H1 (cell line): Measurements from ENCODE around the gene MBD3L3. TPM values are rescaled to one million over a fixed set of nuclear protein-coding genes. Genes with fewer than 3 reads are reported as not detected.
"Not testable (repeated sequence)": the region's sequence is repeated elsewhere in the genome, so short reads cannot be mapped to it uniquely, and the experiment has no call there.

Experiments used
- CTCF ChIA-PET: fragments of 300-600 bp; sonication (Branson Sonifier 250); formaldehyde crosslinking; loops from one replicate; lab custom pipeline; 2021; ENCODE audit not compliant: partially characterized antibody; lab: Charles Lee
- POLR2A ChIA-PET: fragments of 300-600 bp; sonication (Branson Sonifier 250); formaldehyde crosslinking; loops from one replicate; lab custom pipeline; 2021; ENCODE audit warnings: inconsistent platforms; ENCODE audit not compliant: partially characterized antibody; lab: Charles Lee
- DNase-seq, 2 experiments: peaks; one replicate each; pipeline versions ENCODE4 v3.0.0 to v3.0.0-alpha.2; 2010 to 2022; ENCODE audit warnings: low spot score in 2 of 2, low read depth in 1 of 2, mixed read lengths in 1 of 2
- FAIRE-seq: peaks from 2 replicates; lab custom pipeline; 2011; peaks lifted over from hg19 to GRCh38; lab: Jason Lieb, UNC
- H2AFZ ChIP-seq: 2 replicates; pipeline ENCODE4 v1.8.1; 2012; ENCODE audit warnings: low read length, inconsistent platforms
- H2AK5ac ChIP-seq: 2 replicates; pipeline ENCODE4 v1.6.1; 2013; ENCODE audit warnings: low read depth, low read length
- H2BK120ac ChIP-seq: replicated peaks from 2 replicates; pipeline ENCODE3; 2013; ENCODE audit warnings: low read depth, low read length, inconsistent platforms
- H2BK12ac ChIP-seq: 2 replicates; pipeline ENCODE4 v1.6.1; 2013; ENCODE audit warnings: low read depth, low read length
- H2BK15ac ChIP-seq: 2 replicates; pipeline ENCODE4 v1.6.1; 2013; ENCODE audit warnings: low read length
- H2BK20ac ChIP-seq: 2 replicates; pipeline ENCODE4 v1.6.1; 2013; ENCODE audit warnings: low read length
- H2BK5ac ChIP-seq: 2 replicates; pipeline ENCODE4 v1.6.1; 2013; ENCODE audit warnings: low read depth, low read length
- H3K14ac ChIP-seq: 2 replicates; pipeline ENCODE4 v1.6.1; 2013; ENCODE audit warnings: inconsistent platforms; ENCODE audit not compliant: insufficient read length
- H3K18ac ChIP-seq: 2 replicates; pipeline ENCODE4 v1.6.1; 2013; ENCODE audit warnings: low read length; ENCODE audit errors: extremely low read depth
- H3K23ac ChIP-seq: 2 replicates; pipeline ENCODE4 v1.6.1; 2013; ENCODE audit warnings: inconsistent platforms; ENCODE audit not compliant: insufficient read length
- H3K23me2 ChIP-seq: 2 replicates; pipeline ENCODE4 v1.6.1; 2013; ENCODE audit warnings: low read depth, low read length
- H3K27ac ChIP-seq: 2 replicates; pipeline ENCODE4 v1.6.1; 2011; ENCODE audit warnings: low read depth, low read length, inconsistent platforms
- H3K27me3 ChIP-seq, 4 experiments: replicated peaks in 1 of 4; 1 replicate in 1 of 4; 2 replicates in 3 of 4; pipeline versions ENCODE4 v1.6.1 to v1.8.1; 2011 to 2013; ENCODE audit warnings: low read length in 3 of 4, mild to moderate bottlenecking in 3 of 4, inconsistent platforms in 2 of 4, mixed read lengths in 2 of 4, moderate library complexity in 1 of 4; ENCODE audit not compliant: control insufficient read depth in 3 of 4, insufficient read depth in 3 of 4; ENCODE audit errors: extremely low read depth in 1 of 4
- H3K36me3 ChIP-seq, 4 experiments: 2 replicates each; pipeline versions ENCODE4 v1.6.1 to v1.8.1; 2011 to 2013; ENCODE audit warnings: mild to moderate bottlenecking in 4 of 4, low read length in 3 of 4, moderate library complexity in 2 of 4, control low read depth in 1 of 4, inconsistent platforms in 1 of 4; ENCODE audit not compliant: insufficient read depth in 4 of 4, control insufficient read depth in 2 of 4
- H3K4ac ChIP-seq: replicated peaks from 2 replicates; pipeline ENCODE3; 2013; ENCODE audit warnings: low read length, low read depth, mixed read lengths, inconsistent platforms; ENCODE audit not compliant: insufficient read length
- H3K4me1 ChIP-seq, 4 experiments: replicated peaks in 1 of 4; 1 replicate in 1 of 4; 2 replicates in 3 of 4; pipeline versions ENCODE4 v1.6.1 to v1.8.1; 2011 to 2013; ENCODE audit warnings: low read length in 3 of 4, inconsistent platforms in 2 of 4, mixed read lengths in 1 of 4; ENCODE audit not compliant: insufficient read depth in 4 of 4, control insufficient read depth in 3 of 4
- H3K4me2 ChIP-seq, 2 experiments: 2 replicates each; pipeline versions ENCODE4 v1.6.1 to v1.8.1; 2011 to 2013; ENCODE audit warnings: low read depth in 2 of 2, low read length in 2 of 2, control low read depth in 1 of 2, inconsistent platforms in 1 of 2, mild to moderate bottlenecking in 1 of 2; ENCODE audit not compliant: insufficient read depth in 1 of 2
- H3K4me3 ChIP-seq, 4 experiments: fragments of 200-600, 300-600 bp in 1 of 4; sonication (generic), shearing (Covaris generic), sonication (Bioruptor Twin) in 1 of 4; 2 replicates each; pipeline versions ENCODE4 v1.5.1 to v1.8.1; 2011 to 2016; ENCODE audit warnings: low read length in 4 of 4, low read depth in 3 of 4, control low read depth in 2 of 4, inconsistent platforms in 2 of 4, mild to moderate bottlenecking in 2 of 4, mixed read lengths in 1 of 4, moderate library complexity in 1 of 4; ENCODE audit not compliant: insufficient read depth in 2 of 4; ENCODE audit errors: extremely low read depth in 1 of 4
- H3K56ac ChIP-seq: replicated peaks from 2 replicates; pipeline ENCODE3; 2013; ENCODE audit warnings: low read depth, mild to moderate bottlenecking, mixed read lengths, low read length, inconsistent platforms; ENCODE audit not compliant: insufficient read length
- H3K79me1 ChIP-seq: 2 replicates; pipeline ENCODE4 v1.6.1; 2013; ENCODE audit warnings: low read depth, low read length, control low read depth
- H3K79me2 ChIP-seq, 2 experiments: 2 replicates each; pipeline versions ENCODE4 v1.6.1 to v1.8.1; 2012 to 2013; ENCODE audit warnings: low read length in 2 of 2, mild to moderate bottlenecking in 2 of 2, inconsistent platforms in 1 of 2; ENCODE audit not compliant: insufficient read depth in 2 of 2, control insufficient read depth in 1 of 2
- H3K9ac ChIP-seq, 4 experiments: replicated peaks in 1 of 4; 1 replicate in 1 of 4; 2 replicates in 3 of 4; pipeline versions ENCODE4 v1.6.1 to v1.8.1; 2011 to 2013; ENCODE audit warnings: low read depth in 3 of 4, low read length in 3 of 4, control low read depth in 2 of 4, mild to moderate bottlenecking in 2 of 4, moderate library complexity in 2 of 4, inconsistent platforms in 1 of 4; ENCODE audit errors: extremely low read depth in 1 of 4
- H3K9me3 ChIP-seq, 2 experiments: 2 replicates each; pipeline versions ENCODE4 v1.6.1 to v1.8.1; 2012 to 2013; ENCODE audit warnings: mild to moderate bottlenecking in 2 of 2, moderate library complexity in 2 of 2, control low read depth in 1 of 2, inconsistent platforms in 1 of 2, low read depth in 1 of 2, low read length in 1 of 2, mixed read lengths in 1 of 2; ENCODE audit not compliant: insufficient read depth in 2 of 2
- H4K20me1 ChIP-seq, 2 experiments: replicated peaks in 1 of 2; 2 replicates each; pipeline versions ENCODE3 to v1.8.1; 2011 to 2013; ENCODE audit warnings: inconsistent platforms in 2 of 2, low read length in 2 of 2, mild to moderate bottlenecking in 1 of 2; ENCODE audit not compliant: insufficient read depth in 2 of 2, control insufficient read depth in 1 of 2
- H4K5ac ChIP-seq: 2 replicates; pipeline ENCODE4 v1.6.1; 2013; ENCODE audit warnings: low read length, low read depth, mixed read lengths, inconsistent platforms; ENCODE audit not compliant: insufficient read length
- H4K8ac ChIP-seq: 2 replicates; pipeline ENCODE4 v1.8.0; 2013; ENCODE audit warnings: mild to moderate bottlenecking, moderate library complexity, low read length, inconsistent platforms; ENCODE audit not compliant: insufficient read depth; ENCODE audit errors: extremely low read depth
- H4K91ac ChIP-seq: replicated peaks from 2 replicates; pipeline ENCODE3; 2013; ENCODE audit warnings: low read length, mixed read lengths, inconsistent platforms; ENCODE audit not compliant: insufficient read length
- WGBS, 2 experiments: shearing (Covaris generic) in 1 of 2; methylation state at CpG; one replicate each; pipeline versions ENCODE4 v1.1.6 to v1.1.7; 2013 to 2015; ENCODE audit warnings: low lambda C conversion rate in 2 of 2, mixed read lengths in 2 of 2, inconsistent platforms in 1 of 2, low coverage in 1 of 2, missing lambda C conversion rate in 1 of 2; ENCODE audit not compliant: insufficient replicate concordance in 2 of 2, insufficient coverage in 1 of 2, insufficient read length in 1 of 2; ENCODE audit errors: extremely low coverage in 1 of 2, missing lambda C conversion rate in 1 of 2; 5-methylcytosine and 5-hydroxymethylcytosine counted together
- polyA plus RNA-seq, 7 experiments: library from polyadenylated mRNA; depleted of rRNA in 3 of 7; stranded (reverse) in 5 of 7; unstranded in 2 of 7; fragments of >200 nt in 5 of 7; fragments of 200-250 nt in 2 of 7; gene quantifications; 1 replicate in 5 of 7; 2 replicates in 1 of 7; 4 replicates in 1 of 7; pipeline versions ENCODE4 v1.2.1 to v1.2.3, GENCODE V29; 2011 to 2013; ENCODE audit warnings: missing spikeins in 2 of 7, mixed read lengths in 2 of 7
- total RNA-seq: library from RNA; stranded (reverse); fragmentation: NEBNext Ultra II Directional; extraction: Animal tissue kit (Norgen Biotek cat#: 25700); gene quantifications from 2 replicates; pipeline ENCODE4 v1.2.1, GENCODE V29; 2021

MBD3L3 gene
- total and polyA plus RNA-seq, 2 of the 8 experiments (the other 6 are each of a cell fraction or from before 2014, with no cell fraction given) = not detected

DNA sequence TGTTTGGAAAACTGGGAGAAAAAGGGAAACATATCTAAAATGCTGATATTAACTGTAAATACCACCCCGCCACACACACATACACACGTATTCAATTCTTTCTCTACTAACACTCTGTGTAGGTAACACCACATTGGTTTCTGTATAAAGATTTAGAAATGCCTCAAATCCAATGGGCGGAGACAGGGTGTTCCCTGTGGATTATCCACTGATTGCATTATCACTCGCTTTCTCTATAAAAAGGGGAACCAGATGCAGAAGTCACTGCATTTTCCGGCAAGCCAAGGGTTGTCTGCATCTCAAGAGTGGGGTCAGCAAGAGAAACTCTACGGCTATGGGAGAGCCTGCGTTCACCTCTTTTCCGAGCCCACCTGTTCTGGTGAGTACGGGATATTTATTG is 28.2 kb downstream of the MBD3L3 start, which contains the start of gene MBD3L5:
Gene MBD3L5, plus strand, starts transcription at position 301 of the 400 bp plus-strand sequence. Its CDS starts 34 bp downstream, at position 335.
- FAIRE-seq, H3K79me1 ChIP-seq, H3K9ac ChIP-seq, H2BK5ac ChIP-seq, CTCF ChIA-PET, H3K9me3 ChIP-seq, H3K4ac ChIP-seq, H3K23me2 ChIP-seq, H3K4me1 ChIP-seq, H4K8ac ChIP-seq, DNase-seq, H2AK5ac ChIP-seq, H3K14ac ChIP-seq, H2BK15ac ChIP-seq, H3K4me3 ChIP-seq, H3K56ac ChIP-seq, H4K5ac ChIP-seq, H3K79me2 ChIP-seq, H2BK120ac ChIP-seq, POLR2A ChIA-PET, H3K4me2 ChIP-seq, H3K18ac ChIP-seq, H3K23ac ChIP-seq, H2BK20ac ChIP-seq, H3K27me3 ChIP-seq, H2BK12ac ChIP-seq, H4K20me1 ChIP-seq, H3K36me3 ChIP-seq, H3K27ac ChIP-seq, H4K91ac ChIP-seq, H2AFZ ChIP-seq: not testable (repeated sequence)
- no CpG with 5 or more reads among the region's 9 CpGs for WGBS, 2 experiments

- H3K23me2 ChIP-seq, CTCF ChIA-PET, DNase-seq, H3K27me3 ChIP-seq, POLR2A ChIA-PET, H3K9ac ChIP-seq, H3K4me2 ChIP-seq, H3K79me1 ChIP-seq, FAIRE-seq, H3K23ac ChIP-seq, H2BK20ac ChIP-seq, H3K14ac ChIP-seq, H4K8ac ChIP-seq, H2BK5ac ChIP-seq, H3K36me3 ChIP-seq, H2AK5ac ChIP-seq, H3K4me1 ChIP-seq, H3K4ac ChIP-seq, H3K27ac ChIP-seq, H4K20me1 ChIP-seq, H4K5ac ChIP-seq, H3K4me3 ChIP-seq, H3K79me2 ChIP-seq, H3K56ac ChIP-seq, H2AFZ ChIP-seq, H3K9me3 ChIP-seq, H3K18ac ChIP-seq, H2BK120ac ChIP-seq, H2BK15ac ChIP-seq, H2BK12ac ChIP-seq, H4K91ac ChIP-seq: not testable (repeated sequence)
- WGBS, 2 experiments = no CpG with 5 or more reads among the region's 1 CpG
These were observed 29.7 kb downstream of the MBD3L3 start for GRCh38 chr19:7028790-7029189.
